HEK293T (cell line): ENCODE measurements around the gene DGAT2.

Experiments used
- CTCF ChIA-PET: fragments of 350-600 bp; formaldehyde crosslinking; extraction: SDS; loops from one replicate; lab custom pipeline; 2021; ENCODE audit warnings: antibody characterized with exemption, inconsistent platforms; lab: Yijun Ruan, JAX
- POLR2A ChIA-PET: fragments of 350-600 bp; formaldehyde crosslinking; extraction: SDS; loops from one replicate; lab custom pipeline; 2020; ENCODE audit warnings: antibody characterized with exemption, inconsistent platforms; lab: Yijun Ruan, JAX
- DNase-seq: peaks from one replicate; pipeline ENCODE4 v3.0.0; 2012; ENCODE audit warnings: mixed read lengths; ENCODE audit errors: extremely low spot score
- ARNT ChIP-seq: fragments of 450-650 bp; IDR thresholded peaks from 2 replicates; pipeline ENCODE4 v1.6.1; 2017; ENCODE audit warnings: mild to moderate bottlenecking
- BHLHE40 ChIP-seq: fragments of 450-650 bp; IDR thresholded peaks from 2 replicates; pipeline ENCODE4 v1.6.1; 2016; ENCODE audit warnings: mild to moderate bottlenecking, moderate library complexity, borderline replicate concordance
- CTBP1 ChIP-seq: fragments of 450-650 bp; IDR thresholded peaks from 2 replicates; pipeline ENCODE4 v1.6.1; 2016; ENCODE audit warnings: borderline replicate concordance
- ELF4 ChIP-seq: fragments of 450-650 bp; IDR thresholded peaks from 2 replicates; pipeline ENCODE4 v1.6.1; 2017; ENCODE audit warnings: antibody characterized with exemption
- FOXA1 ChIP-seq: fragments of 450-650 bp; IDR thresholded peaks from 2 replicates; pipeline ENCODE4 v1.6.1; 2016; ENCODE audit warnings: mild to moderate bottlenecking
- FOXK2 ChIP-seq: fragments of 450-650 bp; IDR thresholded peaks from 2 replicates; pipeline ENCODE4 v1.6.1; 2016; ENCODE audit warnings: mild to moderate bottlenecking
- FOXM1 ChIP-seq: fragments of 450-650 bp; IDR thresholded peaks from 2 replicates; pipeline ENCODE4 v1.6.1; 2017; ENCODE audit warnings: mild to moderate bottlenecking, borderline replicate concordance
- HDGF ChIP-seq: fragments of 450-650 bp; IDR thresholded peaks from 2 replicates; pipeline ENCODE4 v1.6.1; 2017; ENCODE audit warnings: antibody characterized with exemption, borderline replicate concordance
- L3MBTL2 ChIP-seq: fragments of 450-650 bp; conservative IDR thresholded peaks from 2 replicates; pipeline ENCODE4 v1.6.1; 2016; ENCODE audit warnings: mild to moderate bottlenecking
- LEF1 ChIP-seq: fragments of 450-650 bp; IDR thresholded peaks from 2 replicates; pipeline ENCODE4 v1.6.1; 2017; ENCODE audit warnings: mild to moderate bottlenecking, borderline replicate concordance
- NFRKB ChIP-seq: fragments of 450-650 bp; IDR thresholded peaks from 2 replicates; pipeline ENCODE4 v1.6.1; 2016; ENCODE audit warnings: mild to moderate bottlenecking, moderate library complexity
- PKNOX1 ChIP-seq: fragments of 450-650 bp; IDR thresholded peaks from 2 replicates; pipeline ENCODE4 v1.6.1; 2016
- SP1 ChIP-seq: fragments of 450-650 bp; IDR thresholded peaks from 2 replicates; pipeline ENCODE4 v1.6.1; 2017
- SUZ12 ChIP-seq: fragments of 450-650 bp; IDR thresholded peaks from 2 replicates; pipeline ENCODE4 v1.6.1; 2016; ENCODE audit warnings: mild to moderate bottlenecking
- TARDBP ChIP-seq: fragments of 450-650 bp; IDR thresholded peaks from 2 replicates; pipeline ENCODE4 v1.6.1; 2016
- ZNF384 ChIP-seq: fragments of 450-650 bp; IDR thresholded peaks from 2 replicates; pipeline ENCODE4 v1.6.1; 2016

DGAT2 gene

GRCh38 chr11:75836417-75836816 is 67.8 kb downstream of the DGAT2 start:
- POLR2A ChIA-PET: no interaction called here
- DNase-seq: no peak
- TF ChIP-seq ELF4 (no peak), CTBP1 (no peak), FOXK2 (no peak), NFRKB (no peak), PKNOX1 (no peak), BHLHE40 (no peak), FOXA1 (no peak), ZNF384 (no peak), HDGF (no peak), LEF1 (no peak), L3MBTL2 (no peak), TARDBP (no peak), SP1 (no peak), ARNT (no peak), SUZ12 (no peak), FOXM1 (no peak)
- CTCF ChIA-PET: interaction anchor here (1.0 kb wide), 1 partner anchor 483 kb away, joined by 3 read pairs; no protein-coding TSS in a partner anchor

- no peak for DNase-seq
- TF ChIP-seq PKNOX1: no peak
- CTCF ChIA-PET: no interaction called here
- POLR2A ChIA-PET: interaction anchor here (0.9 kb wide), 1 partner anchor 24 kb away, joined by 3 read pairs; no protein-coding TSS in a partner anchor
These were observed 71.3 kb downstream of the DGAT2 start for GRCh38 chr11:75839851-75840250.

- TF ChIP-seq BHLHE40 (no peak), TARDBP (no peak), LEF1 (no peak), SP1 (no peak), L3MBTL2 (no peak), CTBP1 (no peak), FOXA1 (no peak), PKNOX1 (no peak), ZNF384 (no peak), ARNT (no peak), SUZ12 (no peak), FOXK2 (no peak), HDGF (no peak), FOXM1 (no peak), NFRKB (no peak)
- no peak for DNase-seq
- CTCF ChIA-PET: interaction anchor here (1.3 kb wide), 1 partner anchor 37 kb away, joined by 3 read pairs; no protein-coding TSS in a partner anchor
- POLR2A ChIA-PET: interaction anchor here (0.9 kb wide), 1 partner anchor 25 kb away, joined by 3 read pairs; no protein-coding TSS in a partner anchor
These were observed 71.9 kb downstream of the DGAT2 start for GRCh38 chr11:75840522-75840921.

DNA sequence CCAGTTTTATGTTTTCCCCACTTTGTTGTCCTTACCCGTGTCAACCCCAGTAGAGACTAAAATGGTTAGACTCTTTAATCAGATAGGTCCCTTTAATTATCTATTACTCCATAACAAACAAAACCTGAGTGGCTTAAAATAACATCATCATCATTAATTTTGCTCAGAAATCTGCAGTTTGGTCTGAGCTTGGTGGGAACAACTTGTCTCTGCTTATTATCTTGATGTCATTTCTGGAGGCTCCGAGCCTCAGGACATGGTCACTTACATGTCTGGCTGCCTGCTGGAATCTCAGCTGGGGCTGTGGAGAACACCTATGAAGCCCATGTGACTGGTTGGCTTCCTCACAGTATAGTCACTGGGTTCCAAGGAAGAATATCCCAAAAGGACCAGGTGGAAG is 73.2 kb downstream of the DGAT2 start:
- POLR2A ChIA-PET: interaction anchor here (1.1 kb wide), 1 partner anchor 27 kb away, joined by 4 read pairs; no protein-coding TSS in a partner anchor
- DNase-seq: no peak
- CTCF ChIA-PET: interaction anchor here (0.7 kb wide), 1 partner anchor 9 kb away, joined by 3 read pairs; no protein-coding TSS in a partner anchor
- no peak for TF ChIP-seq CTBP1
- no peak for TF ChIP-seq TARDBP
- TF ChIP-seq SUZ12: no peak
- no peak for TF ChIP-seq FOXM1
- no peak for TF ChIP-seq L3MBTL2
- TF ChIP-seq ELF4: no peak
- TF ChIP-seq FOXK2: no peak
- TF ChIP-seq NFRKB: no peak
- no peak for TF ChIP-seq LEF1
- no peak for TF ChIP-seq ZNF384
- no peak for TF ChIP-seq ARNT
- no peak for TF ChIP-seq BHLHE40
- no peak for TF ChIP-seq PKNOX1
- no peak for TF ChIP-seq SP1
- no peak for TF ChIP-seq FOXA1
- TF ChIP-seq HDGF: no peak

GRCh38 chr11:75845324-75845723 is 76.7 kb downstream of the DGAT2 start:
- no peak for DNase-seq

More at GRCh38 chr11:75845324-75845723, 76.7 kb downstream of the DGAT2 start:
- ChIA-PET POLR2A (no interaction called here), CTCF (no interaction called here)
- TF ChIP-seq NFRKB (no peak), SUZ12 (no peak), HDGF (no peak), SP1 (no peak), CTBP1 (no peak), FOXK2 (no peak), ARNT (no peak), LEF1 (no peak), PKNOX1 (no peak), FOXA1 (no peak), ZNF384 (no peak), FOXM1 (no peak), L3MBTL2 (no peak), ELF4 (no peak), TARDBP (no peak), BHLHE40 (no peak)
